NCI-H1694 treated with DMSO at 0.1 percent for 48 hours (cell line): ENCODE measurements around the gene CHD1.
"Not testable (repeated sequence)": the region's sequence is repeated elsewhere in the genome, so short reads cannot be mapped to it uniquely, and the experiment has no call there.

Experiments
- DNase-seq: peaks from one replicate; lab custom pipeline; 2025; lab: John Stamatoyannopoulos, UW

The CHD1 gene

DNA sequence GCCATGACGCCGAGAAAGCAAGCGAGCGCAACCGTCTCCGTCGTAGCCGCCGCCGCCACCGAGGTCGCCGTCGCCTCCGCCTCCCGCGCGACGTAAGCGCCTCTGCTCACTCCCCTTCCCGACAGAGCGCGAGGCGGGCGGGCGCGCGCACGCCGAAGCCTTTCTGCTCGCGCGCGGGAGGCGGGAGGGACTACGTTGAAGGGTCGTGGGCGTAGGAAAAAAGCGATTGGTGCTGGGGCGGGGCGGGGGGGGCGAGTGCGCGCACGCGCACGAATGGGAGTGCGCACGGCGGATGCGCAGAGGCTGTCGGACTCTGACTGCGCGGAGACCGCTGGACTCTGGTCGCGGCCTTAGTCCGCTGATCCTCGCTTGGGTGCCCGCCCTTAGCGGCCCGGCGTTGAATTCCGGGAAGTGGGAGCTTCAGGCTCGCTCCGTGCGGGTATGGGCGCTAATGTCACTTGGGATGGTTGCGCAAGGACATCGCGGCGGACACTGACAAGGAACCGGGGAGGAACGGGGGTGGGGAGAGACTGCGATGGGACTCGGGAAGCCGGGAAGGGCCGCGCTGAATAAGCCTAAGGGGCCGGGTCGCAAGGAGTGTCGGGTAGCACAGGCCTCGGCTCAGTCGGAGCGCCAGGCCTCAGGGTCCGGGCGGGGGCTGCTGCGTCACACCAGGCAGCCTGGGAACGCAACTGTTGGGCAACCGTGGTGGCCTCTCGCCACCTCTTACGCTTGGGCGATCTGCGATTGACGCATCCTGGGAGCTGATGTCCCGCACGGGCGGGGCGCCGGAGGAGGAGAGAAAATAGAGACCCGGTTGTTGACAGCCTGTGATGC, at the start of gene CHD1:
CHD1 (minus strand) TSS at position 135 of the 837 bp plus-strand sequence. CDS start 2,621 bp downstream, outside the sequence.
- peak; percentile 82 for DNase-seq

DNA sequence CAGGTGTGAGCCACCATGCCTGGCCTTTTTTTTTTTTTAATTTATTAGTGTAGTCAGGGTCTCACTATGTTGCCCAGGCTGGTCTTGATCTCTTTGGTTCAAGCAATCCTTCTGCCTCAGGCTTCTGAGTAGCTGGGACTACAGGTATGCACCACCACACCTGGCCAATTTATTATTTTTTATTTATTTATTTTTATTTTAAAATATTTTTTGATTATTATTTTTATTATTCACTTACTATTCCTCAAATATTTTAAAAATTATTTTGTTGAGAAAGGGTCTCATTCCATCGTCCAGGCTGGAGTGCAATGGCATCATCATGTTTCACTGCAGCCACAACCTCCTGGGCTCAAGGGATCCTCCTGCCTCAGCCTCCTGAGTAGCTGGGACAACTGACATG, 49.7 kb upstream of the CHD1 start:
- DNase-seq = no peak

DNA sequence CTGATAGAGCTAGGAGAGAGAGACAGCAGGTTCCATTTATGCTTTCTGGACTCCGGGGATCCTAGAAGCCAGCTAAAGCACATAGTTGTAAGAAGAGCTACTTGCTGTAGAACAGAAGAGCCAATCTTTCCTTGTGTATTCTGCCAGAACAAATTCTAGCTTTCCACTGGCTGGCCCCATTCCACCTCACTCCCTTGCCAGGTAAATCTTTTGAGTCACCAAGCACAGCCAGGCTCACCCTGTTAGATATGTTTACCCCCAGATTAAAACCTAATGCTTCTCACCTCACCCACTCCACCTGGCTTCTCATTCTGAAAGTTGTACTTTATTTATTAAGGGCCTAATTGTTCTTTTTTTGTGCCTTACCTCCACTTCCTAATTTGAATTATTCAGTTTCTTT, 48.9 kb upstream of the CHD1 start:
- no peak for DNase-seq

DNA sequence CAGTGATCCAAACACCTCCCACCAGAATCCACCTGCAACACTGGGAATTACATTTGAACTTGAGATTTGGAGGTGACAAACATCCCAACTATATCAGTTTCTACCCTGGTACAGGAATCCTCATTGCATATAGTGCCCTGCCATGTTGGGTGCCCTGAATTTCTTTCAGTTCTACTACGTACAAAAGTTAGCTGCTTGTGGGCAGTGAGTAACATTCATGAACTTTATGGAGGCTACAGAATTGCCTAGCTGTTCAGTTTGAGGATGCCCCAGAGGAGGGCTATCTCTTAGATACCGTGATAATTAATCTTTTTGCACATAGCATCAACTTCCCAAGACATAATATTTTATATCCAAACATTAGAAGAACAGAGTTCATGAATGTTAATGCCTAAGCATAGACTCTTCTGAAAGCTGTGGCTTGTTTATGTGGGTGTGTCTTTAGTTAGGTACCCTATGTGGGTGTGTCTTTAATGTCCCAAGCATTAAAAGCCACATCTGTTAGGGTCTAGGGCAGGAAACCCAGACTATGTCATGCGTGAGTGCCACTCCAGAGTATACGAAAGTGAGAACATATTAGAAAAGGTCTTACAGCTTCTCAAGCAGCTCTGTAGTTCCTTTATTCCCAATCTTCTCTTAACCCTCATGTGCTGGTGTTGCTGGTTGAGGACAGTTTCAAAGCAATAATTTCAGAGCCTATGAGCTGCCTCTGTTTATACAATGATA, 47.0 kb upstream of the CHD1 start:
- DNase-seq = no peak

DNA sequence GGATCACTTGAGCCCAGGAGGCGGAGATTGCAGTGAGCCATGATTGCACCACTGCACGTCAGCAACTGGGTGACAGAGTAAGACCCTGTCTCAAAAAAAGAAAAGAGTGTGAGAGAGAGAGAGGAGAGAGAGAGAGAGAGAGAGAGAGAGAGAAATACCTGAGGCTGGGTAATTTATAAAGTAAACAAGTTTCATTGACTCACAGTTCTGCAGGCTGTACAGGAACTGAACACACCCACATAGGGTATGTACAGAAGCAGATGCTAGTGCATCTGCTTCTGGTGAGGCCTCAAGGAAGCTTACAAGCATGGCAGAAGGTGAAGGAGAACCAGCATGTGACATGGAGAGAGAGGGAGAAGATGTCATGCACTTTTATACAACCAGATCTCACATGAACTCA, 46.4 kb upstream of the CHD1 start:
- DNase-seq = no peak

DNA sequence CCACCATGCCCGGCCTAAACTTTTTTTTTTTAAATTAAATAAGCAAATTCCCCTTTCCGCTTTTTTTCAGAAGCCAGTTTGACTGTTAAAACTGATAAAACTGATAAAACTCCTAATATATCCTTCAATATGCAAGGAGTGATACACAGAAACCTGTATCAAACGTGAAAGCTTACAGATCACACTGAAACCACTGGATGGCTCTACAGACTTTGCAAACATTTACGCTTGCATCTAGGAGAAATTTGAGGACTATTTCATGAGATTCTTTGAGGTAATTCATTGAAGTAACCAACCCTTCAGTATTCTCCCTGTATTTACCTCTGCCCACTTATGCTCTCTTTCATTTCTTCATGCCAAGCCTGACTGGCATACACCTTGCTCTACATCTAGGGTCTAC, 40.6 kb upstream of the CHD1 start:
- DNase-seq = no peak

DNA sequence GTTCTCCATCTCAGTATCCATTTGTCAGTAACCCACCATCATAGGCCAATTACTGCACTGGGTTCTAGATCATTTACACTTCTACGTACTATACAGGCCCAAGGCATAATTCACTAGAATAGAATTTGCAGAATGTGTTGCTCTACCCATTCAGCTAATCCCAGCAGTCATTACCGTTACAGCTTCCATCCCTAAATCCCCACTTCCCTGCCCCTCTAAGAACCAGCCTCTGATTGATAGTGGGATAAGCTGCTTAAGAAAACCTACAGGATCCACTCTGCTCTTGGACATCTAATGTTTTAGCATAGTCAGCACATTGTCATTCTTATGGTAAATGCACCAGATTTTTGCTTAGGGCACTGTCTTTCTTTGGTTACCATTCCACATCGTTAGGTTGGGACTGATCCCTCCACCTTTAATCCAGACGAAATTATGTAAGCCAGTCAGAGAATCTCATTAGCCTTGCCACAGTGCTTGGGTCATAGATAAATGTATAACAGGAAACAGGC, 39.3 kb upstream of the CHD1 start:
- DNase-seq = no peak

DNA sequence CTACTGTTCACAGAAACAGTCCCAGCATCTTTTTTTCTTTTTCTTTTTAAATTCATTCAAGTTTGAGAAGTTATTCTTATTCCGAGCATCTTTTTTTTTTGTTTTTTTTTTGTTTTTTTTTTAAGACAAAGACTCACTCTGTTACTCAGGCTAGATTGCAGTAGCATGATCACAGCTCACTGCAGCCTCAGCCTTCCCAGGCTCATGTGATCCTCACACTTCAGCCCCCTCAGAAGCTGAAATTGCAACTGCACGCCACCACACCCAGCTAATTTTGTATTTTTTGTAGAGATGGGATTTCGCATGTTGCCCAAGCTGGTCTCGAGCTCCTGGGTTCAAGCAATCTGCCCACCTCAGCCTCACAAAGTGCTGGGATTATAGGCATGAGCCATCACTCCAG, 36.4 kb upstream of the CHD1 start:
- DNase-seq = no peak

DNA sequence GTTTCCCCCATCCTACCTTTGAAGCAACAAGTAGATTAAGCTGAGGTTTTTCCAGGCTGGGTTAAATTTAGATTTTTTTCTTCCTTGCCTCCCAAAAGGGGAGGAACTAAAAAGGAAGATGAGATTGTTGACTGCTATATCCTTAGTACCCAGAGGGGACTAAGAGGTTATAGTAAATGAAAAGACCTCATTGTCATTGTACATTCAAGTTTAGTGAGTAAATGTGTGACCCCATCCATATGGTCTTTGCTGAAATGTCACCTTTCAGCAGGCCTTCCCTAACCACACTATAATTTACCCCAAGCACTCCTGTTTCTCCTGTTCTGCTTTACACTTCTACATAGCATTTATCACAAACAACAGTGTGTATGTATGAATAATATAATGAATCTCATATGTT, 35.8 kb upstream of the CHD1 start:
- DNase-seq = no peak

DNA sequence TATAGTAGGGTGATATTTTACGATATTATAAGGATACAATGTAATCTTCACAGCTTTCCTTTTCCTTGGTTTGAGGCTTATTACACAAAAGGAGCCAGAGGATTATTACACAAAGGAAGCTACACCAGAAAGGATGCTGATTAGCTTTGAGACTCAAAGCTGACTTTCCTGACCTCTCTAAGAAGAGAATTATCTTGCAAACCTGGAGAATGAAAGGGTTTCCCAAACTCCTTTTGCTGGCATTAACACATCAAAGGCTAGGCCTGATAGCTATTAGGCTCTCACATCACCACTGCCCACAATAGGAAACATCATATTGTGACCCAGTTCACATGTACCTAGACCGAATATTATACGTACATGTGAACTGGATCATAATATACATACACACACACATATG, 34.2 kb upstream of the CHD1 start:
- no peak for DNase-seq

DNA sequence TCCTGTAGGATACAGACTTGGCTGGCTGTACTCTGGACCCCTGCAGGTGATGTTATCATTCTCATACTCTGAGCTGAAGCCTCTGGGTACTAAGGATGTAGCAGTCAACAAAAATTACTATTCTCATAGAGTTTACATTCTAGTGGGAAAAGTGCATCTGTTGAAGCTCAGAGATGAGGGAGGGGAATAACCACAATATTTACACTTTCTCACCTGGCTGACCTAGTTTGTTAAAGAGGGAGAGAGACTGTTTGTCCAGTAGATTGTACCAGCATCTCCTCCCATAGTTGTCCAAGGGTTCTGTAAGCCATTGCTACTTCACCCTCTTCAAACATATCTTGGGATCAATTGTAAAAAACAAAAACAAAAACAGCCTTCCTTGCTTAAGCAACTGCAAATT, 33.8 kb upstream of the CHD1 start:
- no peak for DNase-seq

DNA sequence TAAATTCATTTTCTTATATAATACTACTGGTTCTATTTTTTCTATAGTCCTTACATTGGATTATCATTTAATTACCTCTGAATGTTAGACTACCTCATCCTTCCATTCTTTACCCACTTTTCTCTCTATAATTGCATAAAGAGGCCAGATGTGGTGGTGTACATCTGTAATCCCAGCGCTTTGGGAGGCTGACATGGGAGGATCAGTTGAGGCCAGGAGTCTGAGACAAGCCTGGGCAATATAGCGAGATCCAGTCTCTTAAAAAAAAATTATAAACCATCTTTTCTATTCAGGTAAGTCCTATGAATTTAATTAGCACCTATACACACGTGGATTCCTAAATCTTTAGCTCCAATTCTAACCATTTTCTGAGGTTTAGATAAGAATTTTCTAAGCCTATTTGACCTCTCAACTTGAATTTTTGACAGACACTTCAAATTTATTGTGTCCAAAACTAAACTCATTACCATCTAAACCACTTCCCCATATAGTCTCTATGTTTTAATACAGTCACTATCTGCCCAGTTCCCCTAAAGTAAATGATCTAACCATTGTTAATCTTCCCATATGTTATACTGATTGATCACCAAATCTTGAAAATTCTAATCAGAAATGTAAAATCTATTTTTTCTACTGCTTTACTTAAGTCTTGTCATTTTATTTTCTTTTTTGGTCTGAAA, 33.0 kb upstream of the CHD1 start:
- DNase-seq = no peak

DNA sequence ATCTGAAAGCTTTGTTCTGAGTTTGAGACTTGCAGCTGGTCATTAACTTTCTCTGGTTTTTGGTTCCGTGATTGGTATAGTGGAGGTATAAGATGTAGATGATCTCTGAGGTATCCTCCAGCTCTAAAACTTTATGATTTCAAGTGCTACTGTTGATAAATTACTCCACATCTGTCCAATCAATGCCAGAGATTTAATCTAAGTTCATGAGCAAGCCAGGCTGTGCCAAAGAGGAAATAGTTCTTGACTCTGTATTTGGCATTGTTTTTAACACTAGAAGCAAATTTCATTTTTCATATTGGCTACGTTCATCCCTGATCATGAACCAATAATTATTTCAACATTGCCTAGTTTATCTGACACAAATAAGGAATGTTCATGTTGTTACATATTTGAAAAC, 28.5 kb upstream of the CHD1 start:
- no peak for DNase-seq

DNA sequence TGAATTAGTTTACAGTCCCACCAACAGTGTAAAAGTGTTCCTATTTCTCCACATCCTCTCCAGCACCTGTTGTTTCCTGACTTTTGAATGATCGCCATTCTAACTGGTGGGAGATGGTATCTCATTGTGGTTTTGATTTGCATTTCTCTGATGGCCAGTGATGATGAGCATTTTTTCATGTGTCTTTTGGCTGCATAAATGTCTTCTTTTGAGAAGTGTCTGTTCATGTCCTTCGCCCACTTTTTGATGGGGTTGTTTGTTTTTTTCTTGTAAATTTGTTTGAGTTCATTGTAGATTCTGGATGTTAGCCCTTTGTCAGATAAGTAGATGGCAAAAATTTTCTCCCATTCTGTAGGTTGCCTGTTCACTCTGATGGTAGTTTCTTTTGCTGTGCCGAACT, 27.1 kb upstream of the CHD1 start:
- not testable (repeated sequence) for DNase-seq

DNA sequence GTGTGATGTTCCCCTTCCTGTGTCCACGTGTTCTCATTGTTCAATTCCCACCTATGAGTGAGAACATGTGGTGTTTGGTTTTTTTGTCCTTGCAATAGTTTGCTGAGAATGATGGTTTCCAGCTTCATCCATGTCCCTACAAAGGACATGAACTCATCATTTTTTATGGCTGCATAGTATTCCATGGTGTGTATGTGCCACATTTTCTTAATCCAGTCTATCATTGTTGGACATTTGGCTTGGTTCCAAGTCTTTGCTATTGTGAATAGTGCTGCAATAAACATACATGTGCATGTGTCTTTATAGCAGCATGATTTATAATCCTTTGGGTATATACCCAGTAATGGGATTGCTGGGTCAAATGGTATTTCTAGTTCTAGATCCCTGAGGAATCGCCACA, 26.7 kb upstream of the CHD1 start:
- not testable (repeated sequence) for DNase-seq

DNA sequence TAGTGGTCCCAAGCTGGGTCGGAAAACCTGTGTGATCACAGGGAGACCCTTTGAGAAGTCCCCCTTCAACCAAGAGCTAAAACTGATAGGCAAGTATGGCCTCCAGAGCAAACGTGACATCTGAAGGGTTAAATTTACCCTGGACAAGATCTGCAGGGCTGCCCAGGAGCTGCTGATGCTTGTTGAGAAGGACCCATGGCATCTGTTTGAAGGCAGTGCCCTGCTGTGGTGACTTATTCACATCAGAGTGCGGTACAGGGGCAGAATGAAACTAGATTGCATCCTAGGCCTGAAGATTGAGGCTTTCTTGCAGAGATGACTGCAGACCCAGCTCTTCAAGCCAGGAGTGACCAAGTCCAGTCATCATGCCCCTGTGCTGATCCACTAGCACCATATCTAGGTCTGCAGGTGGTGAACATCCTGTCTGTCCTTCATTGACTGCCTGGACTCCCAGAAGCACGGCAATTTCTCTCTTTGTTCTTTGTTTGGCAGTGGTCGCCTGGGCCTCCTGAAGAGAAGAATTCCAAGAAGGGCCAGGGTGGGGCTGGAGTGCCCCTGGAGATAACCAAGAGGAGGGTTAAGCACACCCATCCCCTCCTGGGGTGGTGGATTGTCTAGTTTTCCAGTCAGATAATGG, 25.7 kb upstream of the CHD1 start:
- DNase-seq = no peak

DNA sequence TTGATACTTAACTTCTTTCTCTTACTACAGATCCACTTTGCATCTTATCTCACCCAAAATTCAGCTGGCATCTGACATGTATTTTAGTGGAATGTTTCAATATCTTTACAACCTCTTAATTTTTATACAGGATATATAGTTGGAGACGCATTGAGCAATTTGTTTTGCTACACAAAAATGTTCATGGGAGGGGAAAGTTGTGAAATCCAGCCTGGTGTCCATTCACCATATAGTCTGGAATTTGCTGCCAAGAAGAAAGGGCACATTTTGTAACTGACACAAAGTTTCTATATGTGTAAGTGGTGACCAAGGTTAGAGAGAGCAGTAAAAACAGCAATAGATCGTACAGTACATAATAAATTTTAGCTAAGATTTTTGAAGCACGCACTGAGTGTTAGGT, 14.0 kb upstream of the CHD1 start:
- no peak for DNase-seq

DNA sequence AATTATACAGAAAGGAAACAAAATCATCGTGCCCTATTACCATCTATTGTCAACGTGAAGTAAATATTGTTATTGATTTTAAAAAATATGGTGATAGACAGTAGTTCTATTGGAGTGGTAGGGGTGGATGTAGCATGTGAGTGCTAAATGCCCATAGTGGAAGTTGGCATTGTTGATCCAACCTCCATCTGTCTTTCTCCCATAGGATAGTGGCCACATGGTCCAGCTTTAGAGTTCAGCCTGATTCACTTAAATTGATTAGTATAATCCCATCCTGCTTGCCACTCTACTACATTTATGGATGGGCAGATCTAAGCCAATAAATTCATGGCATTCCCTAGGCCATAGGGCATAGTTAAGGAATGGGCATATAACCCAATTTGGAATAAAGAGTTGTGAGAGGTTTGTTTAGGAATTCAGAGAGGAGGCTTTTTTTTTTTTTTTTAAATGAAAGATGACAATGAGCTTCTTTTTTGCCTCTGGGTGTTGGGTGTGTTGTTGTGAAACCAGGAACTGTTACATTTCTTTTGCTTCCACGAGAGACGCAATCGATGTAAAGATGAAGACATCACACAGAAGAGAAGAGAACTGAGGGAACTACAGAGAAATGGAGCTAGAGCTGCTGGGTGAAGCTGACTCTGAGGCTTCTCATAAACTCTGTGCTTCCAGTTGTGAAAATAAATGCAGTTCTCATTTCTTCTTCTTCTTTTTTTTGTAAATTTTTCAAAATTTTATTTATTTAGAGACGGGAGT, 12.5 kb upstream of the CHD1 start:
- DNase-seq = no peak

DNA sequence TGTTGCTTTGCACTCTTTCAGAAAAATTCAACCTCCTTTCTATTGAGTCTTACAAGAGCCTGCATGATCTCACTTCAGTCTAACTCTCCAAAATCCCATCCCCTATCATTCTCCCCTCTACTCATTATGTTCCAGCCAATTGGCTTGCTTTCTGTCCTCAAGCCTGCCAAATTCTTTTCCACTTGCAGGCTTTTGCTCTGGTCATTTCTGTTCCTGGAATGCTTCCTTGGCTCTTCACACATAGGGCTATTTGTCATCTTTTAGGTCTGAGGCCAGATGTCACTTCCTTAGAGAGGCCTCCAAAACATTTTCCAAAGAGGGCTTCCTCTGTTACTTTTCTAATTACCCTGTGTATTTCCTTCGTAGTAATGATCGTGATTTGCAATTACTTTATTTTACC, 11.8 kb upstream of the CHD1 start:
- no peak for DNase-seq

DNA sequence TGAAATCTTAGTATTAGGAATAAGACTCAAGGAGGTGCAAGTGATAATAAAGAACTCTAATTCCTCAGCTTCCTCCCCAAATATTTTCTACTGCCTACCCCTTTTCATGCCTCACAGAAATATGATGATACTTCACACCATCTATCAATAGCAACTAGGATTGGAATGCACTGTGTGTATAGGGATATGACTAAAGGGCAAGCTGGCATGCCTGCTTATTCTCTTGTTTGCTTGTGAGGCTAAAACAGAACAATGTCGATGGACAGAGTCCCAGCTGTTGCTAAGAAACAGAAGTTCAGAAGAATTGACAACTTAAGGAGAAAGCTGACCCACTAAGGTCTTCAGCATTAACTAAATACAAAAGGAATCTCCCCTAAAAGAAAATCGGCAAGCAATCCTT, 9.7 kb upstream of the CHD1 start:
- no peak for DNase-seq

DNA sequence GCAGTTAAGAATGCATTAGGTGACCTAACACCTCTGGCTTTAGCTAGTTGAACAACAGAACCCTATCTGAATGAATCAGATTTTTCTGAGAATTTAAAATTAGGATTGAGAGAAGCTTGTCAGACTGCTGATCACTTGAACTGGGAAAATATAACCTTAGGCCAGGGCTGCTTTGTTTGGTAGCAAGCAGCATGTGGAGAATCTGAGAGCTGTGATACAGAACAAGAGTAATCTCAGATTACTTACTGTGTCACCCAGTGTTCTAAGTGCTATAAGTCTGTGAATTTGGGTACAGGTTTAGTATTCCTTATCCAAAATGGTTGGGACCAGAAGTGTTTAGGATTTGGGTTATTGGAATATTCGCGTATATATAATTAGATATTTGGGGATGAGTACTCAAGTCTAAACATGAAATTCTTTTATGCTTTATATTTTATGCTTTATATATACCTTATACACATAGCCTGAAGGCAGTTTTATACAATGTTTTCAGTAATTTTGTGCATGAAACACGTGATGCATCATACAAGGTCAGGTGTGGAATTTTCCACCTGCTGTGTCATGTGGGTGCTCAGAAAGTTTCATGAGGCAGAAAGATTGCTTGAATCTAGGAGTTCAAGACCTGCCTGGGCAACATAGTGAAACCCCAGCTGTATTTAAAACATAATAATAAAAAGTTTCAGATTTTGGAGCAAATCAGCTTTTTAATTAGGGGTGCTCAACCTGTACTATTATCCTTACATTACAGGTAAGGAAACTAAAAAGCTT, 8.3 kb upstream of the CHD1 start:
- DNase-seq = no peak
